Fibroblast of villous mesenchyme (primary cell): ENCODE measurements around the gene ACSL3. TPM values are rescaled to one million over a fixed set of nuclear protein-coding genes. Genes with fewer than 3 reads are reported as not detected.

Experiments
- DNase-seq: peaks from one replicate; pipeline ENCODE4 v3.0.0-alpha.2; 2010; ENCODE audit warnings: low read depth
- H3K4me3 ChIP-seq: 2 replicates; pipeline ENCODE4 v1.5.1; 2011; ENCODE audit warnings: low read depth, mild to moderate bottlenecking, low read length
- CTCF ChIP-seq: IDR thresholded peaks from 2 replicates; pipeline ENCODE4 v1.5.1; 2012; ENCODE audit warnings: low read depth, mild to moderate bottlenecking, low read length; ENCODE audit not compliant: insufficient read depth
- total RNA-seq: library from RNA; depleted of rRNA; stranded (reverse); fragments of >200 nt; gene quantifications from 2 replicates; pipeline ENCODE4 v1.2.3, GENCODE V29; 2012

ACSL3 gene
- total RNA-seq, 1 donor, result 207 TPM

GRCh38 chr2:222959358-222959757, 98.5 kb downstream of the ACSL3 start:
- DNase-seq, result peak; percentile 67
- H3K4me3 ChIP-seq, result no peak overlapping the region
- TF ChIP-seq CTCF, result peak; percentile 57

GRCh38 chr2:222960126-222960525, 99.3 kb downstream of the ACSL3 start:
- TF ChIP-seq CTCF, result no peak
- H3K4me3 ChIP-seq, result no peak overlapping the region
- no peak for DNase-seq

GRCh38 chr2:222963641-222964040, 102.8 kb downstream of the ACSL3 start:
- H3K4me3 ChIP-seq, result no peak overlapping the region

GRCh38 chr2:222964376-222965031, 103.7 kb downstream of the ACSL3 start:
- no peak overlapping the region for H3K4me3 ChIP-seq
- TF ChIP-seq CTCF, result no peak
- no peak for DNase-seq

More at GRCh38 chr2:222963641-222964040, 102.8 kb downstream of the ACSL3 start:
- no peak for TF ChIP-seq CTCF
- no peak for DNase-seq

- TF ChIP-seq CTCF, result no peak
- no peak for DNase-seq
- H3K4me3 ChIP-seq, result no peak overlapping the region
Measured at GRCh38 chr2:222965555-222965954, 104.7 kb downstream of the ACSL3 start.

GRCh38 chr2:222968550-222969155, 107.8 kb downstream of the ACSL3 start:
- TF ChIP-seq CTCF, result no peak
- no peak overlapping the region for H3K4me3 ChIP-seq
- DNase-seq, result no peak
